Transverse colon (tissue), 4 donors: ENCODE results near the gene HSD11B1.

Source experiments
- EP300 ChIP-seq: sonication (generic); formaldehyde crosslinking; IDR thresholded peaks from one replicate; pipeline ENCODE4 v1.6.1; 2017; ENCODE audit warnings: antibody characterized with exemption, low read depth
- POLR2A ChIP-seq: fragments of 450-650 bp; IDR thresholded peaks from one replicate; pipeline ENCODE4 v1.6.1; 2016; ENCODE audit warnings: antibody characterized with exemption, mild to moderate bottlenecking, moderate library complexity
- POLR2AphosphoS5 ChIP-seq, 3 donors: sonication (generic); formaldehyde crosslinking; IDR thresholded peaks; one replicate each; pipeline ENCODE4 v1.6.1; 2016; ENCODE audit warnings: antibody characterized with exemption in 3 of 3
- TF ChIP-seq, protein P1 (sequence below), 5 experiments: fragments of 200-600 bp in 3 of 5; fragments of 450-650 bp in 2 of 5; sonication (generic) in 3 of 5; IDR thresholded peaks; 1 replicate in 2 of 5; 2 replicates in 3 of 5; pipeline ENCODE4 v1.5.1; 2016 to 2017; ENCODE audit warnings: antibody characterized with exemption in 5 of 5, inconsistent platforms in 3 of 5, mild to moderate bottlenecking in 2 of 5, moderate library complexity in 1 of 5

DNA sequence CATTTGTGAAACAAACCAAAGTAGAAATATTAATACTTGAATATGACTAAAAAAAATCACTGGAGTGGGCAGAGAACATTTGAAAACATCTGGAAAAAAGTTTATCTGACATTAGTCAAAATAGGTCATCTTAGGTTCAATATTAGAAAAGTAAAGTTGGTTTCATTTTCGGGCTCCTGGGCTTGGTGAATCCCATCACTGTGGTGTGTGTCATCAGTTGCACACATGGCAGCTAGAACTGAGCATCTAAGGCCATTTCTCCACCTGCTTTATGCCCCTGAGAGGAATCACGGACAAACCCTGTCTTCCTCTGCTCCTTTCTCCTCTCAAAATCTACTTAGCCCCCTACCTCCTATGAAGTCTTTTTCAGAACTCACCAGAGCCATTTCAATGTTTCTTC lies 5.4 kb downstream of the HSD11B1 start:
- TF ChIP-seq, protein P1, sequence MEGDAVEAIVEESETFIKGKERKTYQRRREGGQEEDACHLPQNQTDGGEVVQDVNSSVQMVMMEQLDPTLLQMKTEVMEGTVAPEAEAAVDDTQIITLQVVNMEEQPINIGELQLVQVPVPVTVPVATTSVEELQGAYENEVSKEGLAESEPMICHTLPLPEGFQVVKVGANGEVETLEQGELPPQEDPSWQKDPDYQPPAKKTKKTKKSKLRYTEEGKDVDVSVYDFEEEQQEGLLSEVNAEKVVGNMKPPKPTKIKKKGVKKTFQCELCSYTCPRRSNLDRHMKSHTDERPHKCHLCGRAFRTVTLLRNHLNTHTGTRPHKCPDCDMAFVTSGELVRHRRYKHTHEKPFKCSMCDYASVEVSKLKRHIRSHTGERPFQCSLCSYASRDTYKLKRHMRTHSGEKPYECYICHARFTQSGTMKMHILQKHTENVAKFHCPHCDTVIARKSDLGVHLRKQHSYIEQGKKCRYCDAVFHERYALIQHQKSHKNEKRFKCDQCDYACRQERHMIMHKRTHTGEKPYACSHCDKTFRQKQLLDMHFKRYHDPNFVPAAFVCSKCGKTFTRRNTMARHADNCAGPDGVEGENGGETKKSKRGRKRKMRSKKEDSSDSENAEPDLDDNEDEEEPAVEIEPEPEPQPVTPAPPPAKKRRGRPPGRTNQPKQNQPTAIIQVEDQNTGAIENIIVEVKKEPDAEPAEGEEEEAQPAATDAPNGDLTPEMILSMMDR (IDR thresholded peaks at IDR 0.05) = no peak
- TF ChIP-seq EP300 = no peak
- no peak for TF ChIP-seq POLR2A
- no peak for TF ChIP-seq POLR2AphosphoS5 (IDR thresholded peaks at IDR 0.05)
